Measurements from ENCODE around the gene ZMYND8. TPM values are rescaled to one million over a fixed set of nuclear protein-coding genes. Genes with fewer than 3 reads are reported as not detected.
"Not testable (repeated sequence)": the region's sequence is repeated elsewhere in the genome, so short reads cannot be mapped to it uniquely, and the experiment has no call there.

Gene ZMYND8
- polyA plus RNA-seq, 6 donors from 2014 or later = 2.7 to 22.7 (median 12.1) TPM

DNA sequence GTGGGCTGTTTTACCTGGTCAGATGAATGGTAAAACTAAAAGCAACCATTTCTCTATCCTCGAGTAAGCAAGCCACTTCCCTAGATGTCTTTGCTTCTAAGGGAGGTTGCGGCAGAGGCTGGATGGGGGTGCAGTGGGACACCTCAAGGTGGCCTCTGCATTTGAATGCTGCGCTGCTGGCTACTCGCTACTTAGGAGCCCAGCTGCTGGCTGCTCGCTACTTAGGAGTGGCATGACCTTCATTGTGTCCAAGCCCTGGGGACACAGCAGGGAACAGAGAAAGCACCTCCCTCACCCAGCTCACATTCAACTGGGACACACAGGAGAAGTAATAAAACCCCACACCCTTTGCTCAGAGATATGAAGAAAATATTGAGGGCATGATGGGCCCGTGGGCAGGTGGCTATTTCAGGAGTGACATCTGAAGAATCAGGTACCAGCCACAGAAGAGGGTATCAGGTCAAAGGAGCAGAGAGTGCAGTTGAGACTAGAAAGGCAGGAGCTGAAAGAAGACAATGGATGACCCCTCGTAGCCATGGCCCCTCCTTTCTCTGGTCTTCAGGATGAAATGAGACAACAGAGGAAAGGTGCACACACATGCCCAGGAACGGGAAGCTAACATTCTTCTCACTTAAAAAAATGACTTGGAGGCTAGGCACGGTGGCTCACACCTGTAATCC is 149.4 kb downstream of the ZMYND8 start:
- Mint-ChIP-seq H3K27ac (peak overlapping the region in 2 of 6 donors; percentile 29 to 70), H3K4me3 (peak overlapping the region in 1 of 8 donors; percentile 3), H3K27me3 (no peaks in the 10 kb centered on the region), H3K4me1 (peaks cover 7 to 13% (median 7%) of the 10 kb centered on the region in 3 donors), H3K9me3 (no peaks in the 10 kb centered on the region), H3K36me3 (peaks cover 0 to 13% of the 10 kb centered on the region in 2 donors)
- DNase-seq (no peak), ATAC-seq (ENCODE audit: low read depth in 2 of 2) (no peak)

DNA sequence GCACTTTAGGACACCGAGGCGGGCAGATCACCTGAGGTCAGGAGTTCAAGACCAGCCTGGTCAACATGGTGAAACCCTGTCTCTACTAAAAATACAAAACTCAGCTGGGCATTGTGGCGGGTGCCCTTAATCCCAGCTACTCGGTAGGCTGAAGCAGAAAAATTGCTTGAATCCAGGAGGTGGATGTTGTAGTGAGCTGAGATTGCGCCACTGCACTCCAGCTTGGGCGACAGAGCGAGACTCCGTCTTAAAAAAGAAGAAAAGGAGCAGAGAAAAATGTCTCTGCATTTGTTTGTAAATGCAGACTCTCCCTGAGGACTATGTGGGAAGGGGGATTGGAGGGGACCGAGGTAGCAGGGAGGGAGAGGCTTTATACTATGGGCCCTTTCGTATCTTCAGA is 149.9 kb downstream of the ZMYND8 start:
- H3K27ac Mint-ChIP-seq = peak overlapping the region in 2 of 6 donors; percentile 29 to 59
- H3K36me3 Mint-ChIP-seq = peaks cover 0 to 13% of the 10 kb centered on the region in 2 donors
- H3K27me3 Mint-ChIP-seq; ATAC-seq (ENCODE audit: low read depth in 2 of 2); DNase-seq; H3K9me3 Mint-ChIP-seq; H3K4me3 Mint-ChIP-seq: not testable (repeated sequence)
- peaks cover 7 to 13% (median 7%) of the 10 kb centered on the region in 3 donors for H3K4me1 Mint-ChIP-seq

DNA sequence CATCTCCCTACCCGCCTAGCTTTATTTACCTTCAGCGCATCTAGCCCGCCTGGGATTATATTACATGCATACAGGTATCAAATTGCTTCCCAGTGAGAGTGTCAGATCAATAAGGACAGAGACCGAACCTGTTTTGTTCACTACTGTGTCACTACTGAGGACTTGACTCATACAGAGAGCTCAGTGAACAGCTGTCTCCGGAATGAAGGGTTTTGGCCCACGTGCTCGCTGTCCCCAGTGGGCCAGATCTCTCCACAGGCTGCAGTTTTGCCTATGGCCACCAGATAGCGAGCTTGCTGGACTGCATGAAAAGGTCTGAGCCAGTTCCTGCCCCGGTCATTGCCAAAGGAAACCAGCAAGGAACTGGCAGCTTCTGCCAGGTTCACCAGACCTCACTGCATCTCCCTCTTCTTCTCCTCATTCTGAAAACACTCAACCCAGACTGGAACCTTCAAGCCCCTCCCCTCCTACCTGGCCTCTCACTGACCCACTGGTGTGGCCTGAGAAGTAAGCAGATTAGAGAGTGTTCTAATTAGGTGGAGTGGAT is 150.8 kb downstream of the ZMYND8 start:
- Mint-ChIP-seq H3K36me3 (peaks cover 0 to 13% of the 10 kb centered on the region in 2 donors), H3K9me3 (no peaks in the 10 kb centered on the region), H3K4me1 (peaks cover 7 to 13% (median 7%) of the 10 kb centered on the region in 3 donors), H3K4me3 (no peak overlapping the region), H3K27me3 (no peaks in the 10 kb centered on the region), H3K27ac (peak overlapping the region in 3 of 6 donors; percentile 21 to 75 (median 36))
- DNase-seq = no peak
- peak; percentile 78 to 95 for ATAC-seq (ENCODE audit: low read depth in 2 of 2)

DNA sequence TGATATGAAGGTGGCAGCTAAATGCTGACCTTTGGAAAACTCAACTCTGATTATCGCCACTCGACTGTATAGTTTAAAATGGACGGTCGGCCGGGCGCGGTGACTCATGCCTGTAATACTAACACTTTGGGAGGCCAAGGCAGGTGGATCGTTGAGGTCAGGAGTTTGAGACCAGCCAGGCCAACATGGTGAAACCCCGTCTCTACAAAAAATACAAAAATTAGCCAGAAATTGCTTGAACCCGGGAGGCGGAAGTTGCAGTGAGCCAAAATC is 151.7 kb downstream of the ZMYND8 start:
- not testable (repeated sequence) for ATAC-seq (ENCODE audit: low read depth in 2 of 2); H3K27me3 Mint-ChIP-seq; H3K9me3 Mint-ChIP-seq; H3K4me3 Mint-ChIP-seq; DNase-seq; H3K27ac Mint-ChIP-seq
- peaks cover 7 to 13% (median 7%) of the 10 kb centered on the region in 3 donors for H3K4me1 Mint-ChIP-seq
- peaks cover 0 to 10% of the 10 kb centered on the region in 2 donors for H3K36me3 Mint-ChIP-seq

DNA sequence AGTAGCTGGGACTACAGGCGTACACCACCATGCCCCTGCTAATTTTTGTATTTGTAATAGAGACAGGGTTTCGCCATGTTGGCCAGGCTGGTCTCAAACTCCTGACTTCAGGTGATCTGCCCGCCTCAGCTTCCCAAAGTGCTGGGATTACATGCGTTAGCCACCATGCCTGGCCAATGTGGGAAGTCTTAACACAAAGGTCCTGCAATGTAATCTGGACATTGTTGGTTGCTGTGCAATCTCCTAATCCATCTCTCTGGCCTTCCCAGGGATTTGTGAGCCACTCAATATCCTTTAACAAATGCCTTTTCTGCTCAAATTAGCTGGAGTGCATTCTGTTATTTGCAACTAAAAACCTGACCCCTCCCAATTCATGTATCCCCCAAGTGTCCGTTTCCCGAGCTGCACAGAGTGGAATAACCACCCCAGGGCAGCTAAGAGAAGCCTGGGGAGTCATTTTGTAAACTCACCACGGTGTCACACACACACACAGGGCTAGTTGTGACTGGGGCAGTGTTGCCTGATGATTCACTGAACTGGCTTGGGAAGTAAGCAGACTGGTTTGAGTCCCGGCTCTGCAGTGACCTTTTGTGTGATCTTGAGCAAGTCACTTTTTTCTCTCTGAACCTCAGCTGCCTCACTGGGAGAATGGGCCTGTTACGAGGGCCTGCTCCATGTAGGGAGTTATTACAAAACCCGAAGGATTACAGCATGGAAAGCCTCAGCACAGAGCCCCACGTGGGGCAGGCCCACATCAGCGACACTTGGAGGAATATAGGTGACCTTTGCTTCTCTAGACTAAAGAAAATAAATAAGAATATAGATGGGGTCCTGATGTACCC is 152.3 kb downstream of the ZMYND8 start:
- no peak for DNase-seq
- H3K4me3 Mint-ChIP-seq = peak overlapping the region in 1 of 8 donors; percentile 82

DNA sequence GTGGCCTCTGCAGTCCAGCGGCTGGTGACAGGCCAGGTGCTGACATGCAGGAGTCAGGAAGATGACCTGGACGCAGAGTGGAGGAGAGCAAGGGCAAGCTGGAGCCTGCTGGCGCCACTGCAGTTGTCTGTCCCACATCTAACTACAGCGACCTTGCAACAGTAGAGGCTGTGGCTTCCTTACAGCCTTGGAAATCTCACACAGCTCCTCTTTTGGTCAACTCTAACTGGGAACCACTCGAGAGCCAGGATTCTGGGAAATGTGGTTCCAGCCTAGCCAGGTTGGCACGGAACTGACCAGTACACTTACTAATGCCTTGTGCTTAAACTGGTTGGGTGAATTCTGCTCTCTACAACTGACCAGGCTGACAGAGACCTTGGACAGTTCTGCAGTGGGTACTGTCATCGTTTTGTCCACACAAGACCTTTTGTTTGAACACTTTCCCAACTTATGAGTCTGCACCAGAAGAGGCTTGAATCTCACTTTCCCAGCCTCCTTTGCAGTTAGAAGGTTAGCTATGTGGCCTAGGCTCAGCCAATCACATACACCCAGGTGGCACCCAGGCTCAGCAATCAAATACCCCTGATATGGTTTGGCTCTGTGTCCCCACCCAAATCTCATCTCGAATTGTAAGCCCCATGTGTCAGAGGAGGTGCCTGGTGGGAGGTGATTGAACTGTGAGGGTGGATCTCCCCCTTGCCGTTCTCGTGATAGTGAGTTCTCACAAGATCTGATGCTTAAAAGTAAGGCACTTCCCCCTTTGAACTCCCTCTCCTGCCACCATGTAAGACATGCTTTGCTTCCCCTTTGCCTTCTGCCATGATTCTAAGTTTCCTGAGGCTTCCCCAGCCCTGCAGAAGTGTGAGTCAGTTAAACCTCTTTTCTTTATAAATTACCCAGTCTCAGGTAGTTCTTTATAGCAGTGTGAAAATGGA is 153.5 kb downstream of the ZMYND8 start:
- ATAC-seq (ENCODE audit: low read depth in 2 of 2) (no peak), DNase-seq (no peak)
- no peaks in the 10 kb centered on the region for H3K9me3 Mint-ChIP-seq
- H3K27me3 Mint-ChIP-seq = no peaks in the 10 kb centered on the region
- H3K36me3 Mint-ChIP-seq = peaks cover 0 to 5% of the 10 kb centered on the region in 2 donors
- H3K4me3 Mint-ChIP-seq = no peak overlapping the region
- H3K4me1 Mint-ChIP-seq = peaks cover 7 to 13% (median 7%) of the 10 kb centered on the region in 3 donors
- no peak overlapping the region for H3K27ac Mint-ChIP-seq

More for the DNA sequence above, 152.3 kb downstream of the ZMYND8 start:
- Mint-ChIP-seq H3K36me3 (peaks cover 0 to 5% of the 10 kb centered on the region in 2 donors), H3K9me3 (no peaks in the 10 kb centered on the region), H3K27me3 (no peaks in the 10 kb centered on the region), H3K4me1 (peaks cover 7 to 13% (median 7%) of the 10 kb centered on the region in 3 donors), H3K27ac (no peak overlapping the region)
- no peak for ATAC-seq (ENCODE audit: low read depth in 2 of 2)

- peaks cover 7 to 14% (median 12%) of the 10 kb centered on the region in 3 donors for H3K4me1 Mint-ChIP-seq
- H3K27me3 Mint-ChIP-seq = no peaks in the 10 kb centered on the region
- H3K36me3 Mint-ChIP-seq = no peaks in the 10 kb centered on the region
- no peaks in the 10 kb centered on the region for H3K9me3 Mint-ChIP-seq
- no peak overlapping the region for H3K4me3 Mint-ChIP-seq
- no peak overlapping the region for H3K27ac Mint-ChIP-seq
- ATAC-seq (ENCODE audit: low read depth in 2 of 2) (no peak), DNase-seq (no peak)
These were observed 155.3 kb downstream of the ZMYND8 start for GRCh38 chr20:47201074-47201730.

- ATAC-seq (ENCODE audit: low read depth in 2 of 2) (no peak), DNase-seq (no peak)
- H3K27ac Mint-ChIP-seq = no peak overlapping the region
- H3K27me3 Mint-ChIP-seq = peaks cover 0 to 4% (median 0%) of the 10 kb centered on the region in 3 donors
- H3K36me3 Mint-ChIP-seq = no peaks in the 10 kb centered on the region
- H3K4me3 Mint-ChIP-seq = no peak overlapping the region
- H3K4me1 Mint-ChIP-seq = peaks cover 0 to 9% (median 6%) of the 10 kb centered on the region in 3 donors
- no peaks in the 10 kb centered on the region for H3K9me3 Mint-ChIP-seq
These were observed 157.4 kb downstream of the ZMYND8 start for GRCh38 chr20:47198996-47199552.

DNA sequence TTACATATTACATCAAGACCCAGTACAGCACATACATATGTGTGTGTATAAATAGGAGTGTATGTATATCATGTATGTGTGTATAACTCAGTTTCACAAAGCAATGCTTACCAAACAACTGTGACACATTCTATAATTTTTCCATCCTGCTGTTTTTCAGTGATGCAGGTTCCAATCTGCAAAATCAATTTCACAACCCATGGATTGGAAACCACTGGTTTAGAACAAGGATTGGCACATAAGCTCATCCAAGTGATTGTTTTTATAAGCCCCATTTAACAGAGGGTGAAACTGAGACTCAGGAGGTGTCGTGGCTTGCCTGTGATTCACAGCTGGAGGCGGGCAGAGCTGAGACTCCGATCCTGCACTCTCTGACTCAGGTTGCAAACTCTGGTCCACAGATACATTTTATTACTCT is 158.2 kb downstream of the ZMYND8 start:
- Mint-ChIP-seq H3K9me3 (no peaks in the 10 kb centered on the region), H3K27ac (no peak overlapping the region), H3K27me3 (peaks cover 0 to 4% (median 0%) of the 10 kb centered on the region in 3 donors), H3K36me3 (no peaks in the 10 kb centered on the region), H3K4me1 (peaks cover 0 to 9% (median 6%) of the 10 kb centered on the region in 3 donors), H3K4me3 (no peak overlapping the region)
- DNase-seq (no peak), ATAC-seq (ENCODE audit: low read depth in 2 of 2) (no peak)

DNA sequence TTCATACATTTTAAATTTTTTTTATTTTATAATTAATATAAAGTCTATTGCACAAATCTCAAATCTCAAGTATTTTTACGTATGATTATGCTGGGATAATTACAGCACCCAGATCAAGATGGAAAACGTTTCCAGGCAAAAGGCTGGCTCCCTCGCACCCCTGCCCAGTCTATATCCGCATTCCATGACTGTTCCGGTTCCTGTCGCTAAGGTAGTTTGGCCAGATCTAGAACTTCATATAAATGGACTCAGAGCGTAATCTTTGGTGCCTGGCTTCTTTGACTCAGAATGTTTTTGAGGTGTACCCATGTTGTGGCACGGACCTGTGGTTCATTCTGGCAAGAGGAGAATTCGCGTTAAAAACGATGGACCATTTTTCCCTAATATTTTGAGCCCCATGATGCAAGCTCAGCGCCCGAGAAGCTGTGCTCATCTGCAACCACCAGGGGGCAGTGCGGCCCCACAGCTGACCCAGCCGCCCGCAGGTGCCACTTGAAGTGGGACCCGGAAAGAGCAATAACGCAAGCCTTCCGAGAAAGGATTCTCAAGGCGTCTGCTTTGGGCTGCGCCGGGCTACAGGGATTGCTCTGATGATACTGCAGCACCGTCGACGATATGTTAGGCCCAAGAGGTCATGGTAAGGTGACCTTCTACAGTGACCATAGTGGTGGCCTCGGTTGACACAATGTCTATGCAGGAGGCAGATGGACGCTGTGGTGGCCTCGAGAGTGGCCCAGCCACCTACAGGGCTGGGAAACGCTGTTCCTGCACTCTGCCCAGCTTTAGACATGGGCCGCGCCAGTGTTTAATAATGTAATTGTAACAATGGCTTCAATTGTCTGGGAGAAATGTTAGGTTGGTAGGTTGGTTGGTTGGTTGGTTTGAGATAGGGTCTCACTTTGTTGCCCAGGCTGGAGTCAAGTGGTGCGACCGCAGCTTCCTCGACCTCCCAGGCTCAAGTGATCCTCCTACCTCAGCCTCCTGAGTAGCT is 160.1 kb downstream of the ZMYND8 start:
- Mint-ChIP-seq H3K36me3 (no peaks in the 10 kb centered on the region), H3K27me3 (peaks cover 0 to 4% (median 0%) of the 10 kb centered on the region in 3 donors), H3K4me1 (peaks cover 0 to 9% (median 6%) of the 10 kb centered on the region in 3 donors), H3K9me3 (no peaks in the 10 kb centered on the region), H3K4me3 (peak overlapping the region in 1 of 8 donors; percentile 54), H3K27ac (no peak overlapping the region)
- DNase-seq (peak; percentile 58), ATAC-seq (ENCODE audit: low read depth in 2 of 2) (peak; percentile 73 to 84)

GRCh38 chr20:47195573-47195972 is 160.9 kb downstream of the ZMYND8 start:
- ATAC-seq (ENCODE audit: low read depth in 2 of 2) = no peak
- Mint-ChIP-seq H3K4me3 (no peak overlapping the region), H3K27me3 (peaks cover 0 to 4% (median 0%) of the 10 kb centered on the region in 3 donors), H3K27ac (no peak overlapping the region), H3K36me3 (no peaks in the 10 kb centered on the region), H3K9me3 (no peaks in the 10 kb centered on the region), H3K4me1 (peaks cover 0 to 9% (median 6%) of the 10 kb centered on the region in 3 donors)
- no peak for DNase-seq

All from naive B cell (primary cell).